ENCODE results near the gene SLC12A8. TPM values are rescaled to one million over a fixed set of nuclear protein-coding genes. Genes with fewer than 3 reads are reported as not detected.

SLC12A8 gene
- total RNA-seq, 3 donors from 2014 or later = 8.0 to 19.3 (median 13.6) TPM

GRCh38 chr3:125165189-125165947 is 47.2 kb downstream of the SLC12A8 start:
- intact Hi-C loops (cut with DNase I, micrococcal nuclease) = no loop called here
- TF ChIP-seq CTCF (IDR thresholded peaks at IDR 0.05) = no peak
- DNase-seq (peak in 1 of 3 donors; percentile 46), ATAC-seq (peak; percentile 39)
- H3K4me1 ChIP-seq (ENCODE audit: low read depth) = peaks cover 17% of the 10 kb centered on the region
- no peaks in the 10 kb centered on the region for H3K9me3 ChIP-seq
- H3K36me3 ChIP-seq (ENCODE audit: low read depth) = no peaks in the 10 kb centered on the region
- H3K4me3 ChIP-seq = no peak overlapping the region

- no peaks in the 10 kb centered on the region for H3K9me3 ChIP-seq
- intact Hi-C loops (cut with DNase I, micrococcal nuclease) = no loop called here
- peak; percentile 43 to 60 (median 58) for DNase-seq
- TF ChIP-seq CTCF (IDR thresholded peaks at IDR 0.05) = no peak
- no peak overlapping the region for H3K4me3 ChIP-seq
- ATAC-seq = peak; percentile 94
- peaks cover 17% of the 10 kb centered on the region for H3K4me1 ChIP-seq (ENCODE audit: low read depth)
- no peaks in the 10 kb centered on the region for H3K36me3 ChIP-seq (ENCODE audit: low read depth)
Measured at GRCh38 chr3:125163739-125164601, 48.6 kb downstream of the SLC12A8 start.

- ATAC-seq (peak; percentile 26), DNase-seq (peak in 2 of 3 donors; percentile 57 to 61)
- intact Hi-C loops (cut with DNase I, micrococcal nuclease) = no loop called here
Measured at GRCh38 chr3:125161607-125162219, 50.8 kb downstream of the SLC12A8 start.

GRCh38 chr3:125160606-125161371 is 51.8 kb downstream of the SLC12A8 start:
- ATAC-seq (no peak), DNase-seq (no peak)
- H3K4me1 ChIP-seq (ENCODE audit: low read depth) = peaks cover 17% of the 10 kb centered on the region
- TF ChIP-seq CTCF (IDR thresholded peaks at IDR 0.05) = no peak
- H3K4me3 ChIP-seq = no peak overlapping the region
- intact Hi-C loops (cut with DNase I, micrococcal nuclease) = no loop called here
- no peaks in the 10 kb centered on the region for H3K36me3 ChIP-seq (ENCODE audit: low read depth)
- H3K9me3 ChIP-seq = no peaks in the 10 kb centered on the region

More at GRCh38 chr3:125161607-125162219, 50.8 kb downstream of the SLC12A8 start:
- Histone ChIP-seq H3K4me3 (no peak overlapping the region), H3K9me3 (no peaks in the 10 kb centered on the region), H3K36me3 (ENCODE audit: low read depth) (no peaks in the 10 kb centered on the region), H3K4me1 (ENCODE audit: low read depth) (peaks cover 17% of the 10 kb centered on the region)
- TF ChIP-seq CTCF (IDR thresholded peaks at IDR 0.05) = no peak

- no peak for DNase-seq
- no peak for TF ChIP-seq CTCF (IDR thresholded peaks at IDR 0.05)
- H3K36me3 ChIP-seq (ENCODE audit: low read depth) = no peaks in the 10 kb centered on the region
- H3K4me3 ChIP-seq = no peak overlapping the region
- no peak for ATAC-seq
- no peaks in the 10 kb centered on the region for H3K4me1 ChIP-seq (ENCODE audit: low read depth)
- intact Hi-C loops (cut with DNase I, micrococcal nuclease) = loop anchor here in 1 of 2 donors (10.0 kb wide), 1 partner anchor 162 kb away; no protein-coding TSS in a partner anchor
- H3K9me3 ChIP-seq = no peaks in the 10 kb centered on the region
Measured at GRCh38 chr3:125157183-125157582, 55.4 kb downstream of the SLC12A8 start.

Measured in mucosa of descending colon (tissue), 3 donors.